Vagina (tissue), 2 donors: Measurements from ENCODE around the gene COX7B2.

Experiments used
- POLR2A ChIP-seq, 2 donors: fragments of 450-650 bp; IDR thresholded peaks; one replicate each; pipeline ENCODE4 v1.6.1; 2017; ENCODE audit warnings: antibody characterized with exemption in 2 of 2, mild to moderate bottlenecking in 2 of 2, moderate library complexity in 2 of 2
- TF ChIP-seq, protein P1 (sequence below), 3 experiments: fragments of 450-650 bp in 2 of 3; fragments of 200-600 bp in 1 of 3; sonication (generic) in 1 of 3; IDR thresholded peaks; one replicate each; pipeline ENCODE4 v1.5.1; 2017 to 2019; ENCODE audit warnings: antibody characterized with exemption in 3 of 3, mild to moderate bottlenecking in 2 of 3, moderate library complexity in 2 of 3

DNA sequence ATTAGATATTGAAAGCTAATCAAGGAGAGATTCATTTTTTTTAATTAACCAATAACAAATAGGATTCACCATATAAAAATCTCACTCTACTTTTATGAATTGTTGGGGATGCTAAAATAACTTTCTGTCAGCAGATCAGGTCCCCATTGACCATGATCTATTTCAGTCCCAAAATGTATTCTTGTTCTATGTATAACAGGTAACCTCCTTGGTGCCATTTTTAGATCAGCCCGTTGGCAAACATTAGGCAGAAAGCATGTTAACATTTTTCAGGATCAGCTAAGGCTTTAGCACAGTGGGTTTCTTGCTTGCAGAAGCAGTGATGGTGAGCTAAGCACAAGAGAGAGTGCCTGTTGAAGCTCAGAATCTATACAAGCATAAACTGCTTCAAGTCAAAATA is 40.8 kb upstream of the COX7B2 start:
- no peak for TF ChIP-seq POLR2A (IDR thresholded peaks at IDR 0.05)
- TF ChIP-seq, protein P1, sequence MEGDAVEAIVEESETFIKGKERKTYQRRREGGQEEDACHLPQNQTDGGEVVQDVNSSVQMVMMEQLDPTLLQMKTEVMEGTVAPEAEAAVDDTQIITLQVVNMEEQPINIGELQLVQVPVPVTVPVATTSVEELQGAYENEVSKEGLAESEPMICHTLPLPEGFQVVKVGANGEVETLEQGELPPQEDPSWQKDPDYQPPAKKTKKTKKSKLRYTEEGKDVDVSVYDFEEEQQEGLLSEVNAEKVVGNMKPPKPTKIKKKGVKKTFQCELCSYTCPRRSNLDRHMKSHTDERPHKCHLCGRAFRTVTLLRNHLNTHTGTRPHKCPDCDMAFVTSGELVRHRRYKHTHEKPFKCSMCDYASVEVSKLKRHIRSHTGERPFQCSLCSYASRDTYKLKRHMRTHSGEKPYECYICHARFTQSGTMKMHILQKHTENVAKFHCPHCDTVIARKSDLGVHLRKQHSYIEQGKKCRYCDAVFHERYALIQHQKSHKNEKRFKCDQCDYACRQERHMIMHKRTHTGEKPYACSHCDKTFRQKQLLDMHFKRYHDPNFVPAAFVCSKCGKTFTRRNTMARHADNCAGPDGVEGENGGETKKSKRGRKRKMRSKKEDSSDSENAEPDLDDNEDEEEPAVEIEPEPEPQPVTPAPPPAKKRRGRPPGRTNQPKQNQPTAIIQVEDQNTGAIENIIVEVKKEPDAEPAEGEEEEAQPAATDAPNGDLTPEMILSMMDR (IDR thresholded peaks at IDR 0.05), result no peak
